Activated CD8-positive, alpha-beta T cell treated with anti-CD3 and anti-CD28 coated beads for 36 hours (primary cell): Measurements from ENCODE around the gene PRR5. TPM values are rescaled to one million over a fixed set of nuclear protein-coding genes. Genes with fewer than 3 reads are reported as not detected.

Experiments used
- ATAC-seq: fragments of 200-7000 bp; cut with Tn5 transposase; one replicate; pipeline ENCODE4 v1.10.0; 2021; ENCODE audit warnings: mild to moderate bottlenecking, moderate library complexity
- CTCF ChIA-PET: fragments of 350-600 bp; sonication (Branson Sonifier 250); formaldehyde crosslinking; loops from one replicate; lab custom pipeline; 2021; ENCODE audit warnings: antibody characterized with exemption; lab: Charles Lee
- POLR2A ChIA-PET: fragments of 350-600 bp; sonication (Branson Sonifier 250); formaldehyde crosslinking; loops from one replicate; lab custom pipeline; 2021; ENCODE audit warnings: antibody characterized with exemption; lab: Charles Lee
- DNase-seq: peaks from one replicate; pipeline ENCODE4 v3.0.0-alpha.2; 2020
- H3K27ac Mint-ChIP-seq: one replicate; pipeline ENCODE4 v1.8.0; 2021; ENCODE audit warnings: mild to moderate bottlenecking, mixed read lengths
- H3K27me3 Mint-ChIP-seq: one replicate; pipeline ENCODE4 v1.8.0; 2021; ENCODE audit warnings: mixed read lengths
- H3K36me3 Mint-ChIP-seq: one replicate; pipeline ENCODE4 v1.8.0; 2021; ENCODE audit warnings: low read depth, mixed read lengths
- H3K4me1 Mint-ChIP-seq: one replicate; pipeline ENCODE4 v1.8.0; 2021; ENCODE audit warnings: low read depth, mixed read lengths
- H3K4me3 Mint-ChIP-seq: one replicate; pipeline ENCODE4 v1.8.0; 2021; ENCODE audit warnings: mild to moderate bottlenecking, moderate library complexity, mixed read lengths
- H3K9me3 Mint-ChIP-seq: one replicate; pipeline ENCODE4 v1.8.0; 2021; ENCODE audit warnings: mixed read lengths
- intact Hi-C: fragments of 100-400 bp; cut with micrococcal nuclease; formaldehyde crosslinking; loops from one replicate; pipeline ENCODE4 v1.10.0; 2022
- total RNA-seq, 2 experiments: library from RNA; stranded (reverse); gene quantifications; one replicate each; pipeline ENCODE4 v1.2.3, GENCODE V29; 2021
- TF ChIP-seq, protein P1 (sequence below): fragments of 200-600 bp; IDR thresholded peaks from one replicate; pipeline ENCODE4 v1.8.0; 2022; ENCODE audit warnings: antibody characterized with exemption, mild to moderate bottlenecking

Gene PRR5
- total RNA-seq, 2 experiments from 2014 or later: 26.8 to 27.3 TPM

DNA sequence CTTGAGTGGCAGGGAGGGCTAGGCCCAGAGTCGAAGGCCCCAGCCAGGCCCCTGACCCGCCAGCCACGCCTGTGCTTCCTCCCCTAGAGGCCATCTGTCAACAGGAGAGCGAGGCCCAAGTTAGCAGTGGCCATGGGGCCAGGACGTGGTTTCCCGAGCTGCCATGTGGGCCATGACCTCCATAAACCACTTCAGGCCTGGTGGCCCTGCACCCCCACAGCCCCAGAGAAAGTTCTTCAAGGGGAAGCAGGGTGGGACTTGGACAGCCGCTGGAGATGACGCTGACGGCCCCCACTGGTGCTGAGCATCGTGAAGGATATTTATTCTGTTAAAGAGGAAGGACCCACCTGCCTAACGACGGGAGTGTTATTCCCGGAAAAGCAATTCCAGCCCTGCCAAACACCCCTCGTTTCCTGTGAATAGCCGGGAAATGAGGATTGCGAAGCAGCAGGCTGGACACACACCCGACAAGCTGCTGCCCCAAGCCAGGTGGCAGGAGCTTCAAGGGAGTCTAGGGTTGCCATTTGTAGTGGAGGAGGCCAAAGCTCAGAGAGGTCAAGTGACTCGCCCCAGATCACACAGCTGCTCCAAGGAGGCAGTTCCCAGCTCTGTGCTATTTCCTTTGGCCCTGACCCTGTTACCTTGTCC, 12.8 kb downstream of the PRR5 start:
- H3K27me3 Mint-ChIP-seq: no peaks in the 10 kb centered on the region
- intact Hi-C loops: no loop called here
- DNase-seq (no peak), ATAC-seq (no peak)
- no peak overlapping the region for H3K4me3 Mint-ChIP-seq
- H3K36me3 Mint-ChIP-seq: peaks cover 4% of the 10 kb centered on the region
- ChIA-PET POLR2A (no interaction called here), CTCF (interaction anchor here (0.6 to 0.9 kb wide), 2 partner anchors 15 to 17 kb away, joined by 3 read pairs; no protein-coding TSS in a partner anchor)
- TF ChIP-seq, protein P1, sequence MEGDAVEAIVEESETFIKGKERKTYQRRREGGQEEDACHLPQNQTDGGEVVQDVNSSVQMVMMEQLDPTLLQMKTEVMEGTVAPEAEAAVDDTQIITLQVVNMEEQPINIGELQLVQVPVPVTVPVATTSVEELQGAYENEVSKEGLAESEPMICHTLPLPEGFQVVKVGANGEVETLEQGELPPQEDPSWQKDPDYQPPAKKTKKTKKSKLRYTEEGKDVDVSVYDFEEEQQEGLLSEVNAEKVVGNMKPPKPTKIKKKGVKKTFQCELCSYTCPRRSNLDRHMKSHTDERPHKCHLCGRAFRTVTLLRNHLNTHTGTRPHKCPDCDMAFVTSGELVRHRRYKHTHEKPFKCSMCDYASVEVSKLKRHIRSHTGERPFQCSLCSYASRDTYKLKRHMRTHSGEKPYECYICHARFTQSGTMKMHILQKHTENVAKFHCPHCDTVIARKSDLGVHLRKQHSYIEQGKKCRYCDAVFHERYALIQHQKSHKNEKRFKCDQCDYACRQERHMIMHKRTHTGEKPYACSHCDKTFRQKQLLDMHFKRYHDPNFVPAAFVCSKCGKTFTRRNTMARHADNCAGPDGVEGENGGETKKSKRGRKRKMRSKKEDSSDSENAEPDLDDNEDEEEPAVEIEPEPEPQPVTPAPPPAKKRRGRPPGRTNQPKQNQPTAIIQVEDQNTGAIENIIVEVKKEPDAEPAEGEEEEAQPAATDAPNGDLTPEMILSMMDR: no peak
- H3K27ac Mint-ChIP-seq: no peak overlapping the region
- H3K4me1 Mint-ChIP-seq: peaks cover 27% of the 10 kb centered on the region
- H3K9me3 Mint-ChIP-seq: no peaks in the 10 kb centered on the region

DNA sequence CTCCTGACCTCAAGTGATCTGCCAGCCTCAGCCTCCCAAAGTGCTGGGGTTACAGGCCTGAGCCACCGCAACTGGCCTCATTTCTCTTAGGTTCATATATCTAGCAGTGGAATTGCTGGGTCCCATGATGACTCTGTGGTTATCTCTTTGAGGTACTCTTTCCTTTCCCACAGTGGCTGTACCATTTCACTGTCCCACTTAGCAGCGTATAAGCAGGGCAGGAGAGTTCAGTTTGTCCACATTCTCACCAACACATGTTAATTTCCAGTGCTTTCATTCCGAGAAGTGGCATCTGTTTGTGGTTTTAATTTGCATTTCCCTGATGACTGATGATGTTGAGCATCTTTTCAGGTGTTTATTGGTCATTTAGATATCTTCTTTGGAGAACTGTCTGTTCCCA, 16.4 kb downstream of the PRR5 start:
- TF ChIP-seq, protein P1: no peak
- peak; percentile 73 for ATAC-seq
- no peaks in the 10 kb centered on the region for H3K27me3 Mint-ChIP-seq
- intact Hi-C loops: no loop called here
- H3K27ac Mint-ChIP-seq: peak overlapping the region; percentile 57
- POLR2A ChIA-PET: no interaction called here
- CTCF ChIA-PET: no interaction called here
- H3K36me3 Mint-ChIP-seq: peaks cover 3% of the 10 kb centered on the region
- peaks cover 14% of the 10 kb centered on the region for H3K4me1 Mint-ChIP-seq
- no peak overlapping the region for H3K4me3 Mint-ChIP-seq
- H3K9me3 Mint-ChIP-seq: no peaks in the 10 kb centered on the region
- peak; percentile 18 for DNase-seq

DNA sequence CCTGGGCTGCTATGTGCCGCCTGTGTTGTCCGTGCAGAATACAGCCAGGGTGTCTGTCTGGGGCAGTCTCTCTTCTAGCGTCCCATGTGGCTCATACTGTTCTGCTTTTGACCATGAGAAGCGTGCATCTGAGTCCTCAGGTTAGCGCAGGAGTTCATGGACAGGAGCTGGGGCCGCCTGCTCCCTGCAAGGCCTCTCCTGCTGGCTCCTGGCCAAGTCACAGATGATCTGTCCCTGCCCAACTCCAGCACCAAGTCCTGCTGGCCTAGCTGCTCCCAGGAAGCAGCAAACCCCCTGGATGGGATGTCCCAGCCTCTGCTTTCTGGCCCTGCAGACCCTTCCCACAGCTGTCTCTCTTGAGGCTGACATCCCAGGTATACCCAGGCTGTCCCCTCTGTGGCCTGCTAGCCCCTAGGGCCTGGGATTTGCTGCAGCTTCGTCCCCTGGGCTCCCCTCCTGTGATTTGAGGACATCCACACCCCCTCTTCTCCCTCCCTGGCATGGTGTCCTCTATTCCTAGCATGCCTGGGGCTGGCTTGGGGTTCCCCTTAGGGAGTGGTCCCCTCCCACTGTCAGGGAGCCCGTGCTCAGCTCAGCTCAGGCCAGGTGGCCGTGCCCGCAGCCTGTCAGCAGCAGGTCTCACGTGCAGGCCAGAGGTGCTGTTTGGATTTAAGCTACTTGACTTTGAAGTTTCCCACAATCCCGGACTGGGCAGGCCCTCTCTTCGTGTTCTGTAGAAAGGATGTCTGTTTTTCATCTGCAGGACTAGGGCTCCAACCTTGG, 17.8 kb downstream of the PRR5 start:
- TF ChIP-seq, protein P1: no peak
- POLR2A ChIA-PET: interaction anchor here (1.4 kb wide), 1 partner anchor 16 kb away, joined by 3 read pairs; no protein-coding TSS in a partner anchor
- H3K36me3 Mint-ChIP-seq: peaks cover 3% of the 10 kb centered on the region

DNA sequence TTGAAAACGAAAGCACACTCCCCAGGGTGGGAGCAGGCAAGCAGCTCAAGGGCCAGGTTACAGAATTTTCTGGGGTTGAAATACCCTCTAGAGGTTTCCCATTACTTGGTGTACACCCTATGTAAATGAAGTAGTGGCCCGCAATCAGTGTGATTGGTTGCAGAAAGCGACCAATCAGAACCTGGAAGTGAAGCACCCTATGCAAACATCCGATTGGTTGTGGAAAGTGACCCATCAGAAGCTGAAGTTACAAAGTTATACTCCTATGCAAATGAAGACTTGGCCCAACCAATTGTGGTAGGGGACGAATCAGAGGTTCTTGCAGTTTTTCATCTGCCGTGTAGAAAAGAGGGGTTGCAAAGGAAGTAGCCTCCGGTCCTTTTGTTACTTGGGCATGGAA, 19.2 kb downstream of the PRR5 start:
- ATAC-seq: no peak
- TF ChIP-seq, protein P1: no peak

More for the DNA sequence above, 17.8 kb downstream of the PRR5 start:
- Mint-ChIP-seq H3K4me3 (no peak overlapping the region), H3K4me1 (peaks cover 11% of the 10 kb centered on the region), H3K9me3 (no peaks in the 10 kb centered on the region), H3K27me3 (no peaks in the 10 kb centered on the region), H3K27ac (no peak overlapping the region)
- CTCF ChIA-PET: no interaction called here
- no peak for ATAC-seq
- no peak for DNase-seq
- intact Hi-C loops: no loop called here

DNA sequence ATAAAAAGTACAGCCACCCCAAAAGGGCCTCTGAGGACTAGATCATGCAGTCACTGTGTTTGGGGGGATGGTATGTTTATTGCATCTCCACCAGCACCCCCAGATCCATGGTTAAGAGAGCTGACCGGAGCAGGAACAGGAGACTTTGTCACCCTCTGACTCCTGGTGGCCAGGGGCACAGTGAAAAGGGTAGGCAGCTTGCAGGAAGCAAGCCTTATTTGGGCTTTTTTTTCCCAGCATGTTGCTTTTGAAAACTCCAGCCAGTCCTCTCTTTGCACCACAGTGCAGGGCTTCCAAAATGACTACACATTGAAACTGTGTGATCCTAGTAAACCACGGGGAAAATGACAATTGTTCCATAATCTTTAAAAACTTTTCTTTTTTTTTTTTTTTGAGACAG, 20.6 kb downstream of the PRR5 start:
- H3K9me3 Mint-ChIP-seq: no peaks in the 10 kb centered on the region
- intact Hi-C loops: no loop called here
- POLR2A ChIA-PET: no interaction called here
- CTCF ChIA-PET: interaction anchor here (1.0 to 2.6 kb wide), 4 partner anchors 13 to 97 kb away, joined by 3 to 9 read pairs (median 4); no protein-coding TSS in a partner anchor
- TF ChIP-seq, protein P1: no peak
- H3K27ac Mint-ChIP-seq: no peak overlapping the region
- H3K4me1 Mint-ChIP-seq: peaks cover 12% of the 10 kb centered on the region
- DNase-seq (no peak), ATAC-seq (no peak)
- H3K36me3 Mint-ChIP-seq: peaks cover 3% of the 10 kb centered on the region
- H3K27me3 Mint-ChIP-seq: no peaks in the 10 kb centered on the region
- no peak overlapping the region for H3K4me3 Mint-ChIP-seq

More for the DNA sequence above, 19.2 kb downstream of the PRR5 start:
- no peaks in the 10 kb centered on the region for H3K27me3 Mint-ChIP-seq
- no peak for DNase-seq
- ChIA-PET CTCF (interaction anchor here (2.6 kb wide), 1 partner anchor 14 kb away, joined by 9 read pairs; no protein-coding TSS in a partner anchor), POLR2A (interaction anchor here (0.6 to 1.4 kb wide), 4 partner anchors 13 to 1077 kb away, joined by 3 to 4 read pairs (median 4); no protein-coding TSS in a partner anchor)
- no peak overlapping the region for H3K27ac Mint-ChIP-seq
- H3K4me3 Mint-ChIP-seq: no peak overlapping the region
- peaks cover 11% of the 10 kb centered on the region for H3K4me1 Mint-ChIP-seq
- intact Hi-C loops: no loop called here
- H3K9me3 Mint-ChIP-seq: no peaks in the 10 kb centered on the region
- peaks cover 3% of the 10 kb centered on the region for H3K36me3 Mint-ChIP-seq
